ENCODE data around the gene KCNH4. TPM values are rescaled to one million over a fixed set of nuclear protein-coding genes. Genes with fewer than 3 reads are reported as not detected.
"Not testable (repeated sequence)": the region's sequence is repeated elsewhere in the genome, so short reads cannot be mapped to it uniquely, and the experiment has no call there.

KCNH4 gene
- total RNA-seq, 1 experiment from 2014 or later = 0.24 TPM

DNA sequence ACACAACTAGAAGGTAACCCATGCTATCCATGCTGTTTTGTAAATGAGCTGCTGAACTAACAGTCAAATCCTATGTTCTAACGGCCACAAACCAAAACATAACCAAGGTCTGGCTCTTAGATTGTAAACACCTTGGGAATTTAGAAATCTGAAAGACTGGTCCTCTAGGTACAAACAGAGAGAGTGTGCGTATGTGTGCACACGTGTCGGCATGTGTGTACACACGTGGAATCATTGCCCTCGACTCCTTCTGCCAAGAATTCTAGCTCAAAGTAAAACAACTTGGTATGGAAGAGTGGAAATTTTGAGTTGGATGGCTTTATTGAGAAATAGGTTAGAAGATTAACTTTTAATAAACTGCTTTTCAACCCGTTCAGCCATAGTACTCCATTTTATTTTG lies 31.4 kb upstream of the KCNH4 start:
- Mint-ChIP-seq H3K4me1 (no peaks in the 10 kb centered on the region), H3K36me3 (peaks cover 47% of the 10 kb centered on the region), H3K4me3 (no peak overlapping the region), H3K27ac (no peak overlapping the region), H3K9me3 (no peaks in the 10 kb centered on the region), H3K27me3 (ENCODE audit: low read depth) (no peaks in the 10 kb centered on the region)
- ATAC-seq = no peak
- DNase-seq (ENCODE audit: low spot score) = no peak
- CTCF ChIA-PET = interaction anchor here (0.6 to 3.3 kb wide), 3 partner anchors 10 to 191 kb away, joined by 3 to 21 read pairs (median 3); no protein-coding TSS in a partner anchor
- TF ChIP-seq KAT7 (CRISPR knock-in tag; IDR thresholded peaks at IDR 0.05; ENCODE audit: borderline replicate concordance) (no peak), CBFB (CRISPR knock-in tag; IDR thresholded peaks at IDR 0.05; ENCODE audit: low read depth) (no peak), PRDM15 (CRISPR knock-in tag; IDR thresholded peaks at IDR 0.05) (no peak), TP53 (CRISPR knock-in tag; IDR thresholded peaks at IDR 0.05) (no peak), E2F4 (CRISPR knock-in tag; IDR thresholded peaks at IDR 0.05; ENCODE audit: borderline replicate concordance, low read depth) (no peak), NR1H2 (CRISPR knock-in tag; IDR thresholded peaks at IDR 0.05) (no peak), TCF7 (CRISPR knock-in tag; IDR thresholded peaks at IDR 0.05; ENCODE audit: low read depth) (no peak), ZNF423 (CRISPR knock-in tag; IDR thresholded peaks at IDR 0.05) (no peak), SMAD3 (CRISPR knock-in tag; IDR thresholded peaks at IDR 0.05; ENCODE audit: borderline replicate concordance) (no peak), E2F5 (CRISPR knock-in tag; IDR thresholded peaks at IDR 0.05) (no peak), ELF4 (CRISPR knock-in tag; IDR thresholded peaks at IDR 0.05; ENCODE audit: low read depth) (no peak), NR2C2 (CRISPR knock-in tag; IDR thresholded peaks at IDR 0.05) (no peak), NFE2L1 (CRISPR knock-in tag; IDR thresholded peaks at IDR 0.05) (no peak), RELA (CRISPR knock-in tag; IDR thresholded peaks at IDR 0.05; ENCODE audit: borderline replicate concordance) (no peak), ZNF232 (CRISPR knock-in tag; IDR thresholded peaks at IDR 0.05) (no peak), FOXJ3 (CRISPR knock-in tag; IDR thresholded peaks at IDR 0.05; ENCODE audit: borderline replicate concordance) (no peak), SP1 (CRISPR knock-in tag; conservative IDR thresholded peaks at IDR 0.05) (no peak), ZNF425 (CRISPR knock-in tag; conservative IDR thresholded peaks at IDR 0.05) (no peak)
- TF ChIP-seq, protein P1, sequence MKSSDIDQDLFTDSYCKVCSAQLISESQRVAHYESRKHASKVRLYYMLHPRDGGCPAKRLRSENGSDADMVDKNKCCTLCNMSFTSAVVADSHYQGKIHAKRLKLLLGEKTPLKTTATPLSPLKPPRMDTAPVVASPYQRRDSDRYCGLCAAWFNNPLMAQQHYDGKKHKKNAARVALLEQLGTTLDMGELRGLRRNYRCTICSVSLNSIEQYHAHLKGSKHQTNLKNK (CRISPR knock-in tag; IDR thresholded peaks at IDR 0.05) = no peak
- TF ChIP-seq, protein P2, sequence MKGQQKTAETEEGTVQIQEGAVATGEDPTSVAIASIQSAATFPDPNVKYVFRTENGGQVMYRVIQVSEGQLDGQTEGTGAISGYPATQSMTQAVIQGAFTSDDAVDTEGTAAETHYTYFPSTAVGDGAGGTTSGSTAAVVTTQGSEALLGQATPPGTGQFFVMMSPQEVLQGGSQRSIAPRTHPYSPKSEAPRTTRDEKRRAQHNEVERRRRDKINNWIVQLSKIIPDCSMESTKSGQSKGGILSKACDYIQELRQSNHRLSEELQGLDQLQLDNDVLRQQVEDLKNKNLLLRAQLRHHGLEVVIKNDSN (CRISPR knock-in tag; IDR thresholded peaks at IDR 0.05) = no peak
- POLR2A ChIA-PET = no interaction called here

DNA sequence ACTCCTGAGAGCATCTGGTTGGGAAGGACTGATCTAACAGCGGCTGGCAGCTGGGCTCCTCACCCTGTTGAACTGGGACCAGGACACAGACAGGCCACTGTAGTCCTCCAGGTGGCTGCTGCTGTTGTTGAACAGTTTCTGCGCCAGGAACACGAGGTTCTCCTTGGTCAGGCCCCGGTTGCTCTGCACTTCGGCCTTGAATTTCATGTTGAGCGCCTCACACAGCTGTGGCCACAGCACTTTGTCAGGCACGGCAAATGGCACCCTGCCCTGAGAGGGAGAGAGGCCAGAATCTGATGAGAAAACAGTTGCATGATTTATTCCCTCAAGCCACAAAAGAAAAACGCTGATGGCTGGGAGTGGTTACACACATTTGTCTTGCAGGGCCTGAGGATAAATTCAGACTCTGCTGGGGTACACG lies 31.0 kb upstream of the KCNH4 start:
- H3K9me3 Mint-ChIP-seq; H3K4me3 Mint-ChIP-seq; POLR2A ChIA-PET; ATAC-seq; H3K27ac Mint-ChIP-seq; H3K27me3 Mint-ChIP-seq (ENCODE audit: low read depth); H3K4me1 Mint-ChIP-seq; DNase-seq (ENCODE audit: low spot score): not testable (repeated sequence)
- H3K36me3 Mint-ChIP-seq = peaks cover 46% of the 10 kb centered on the region
- CTCF ChIA-PET = interaction anchor here (0.6 to 3.3 kb wide), 4 partner anchors 10 to 77 kb away, joined by 3 to 21 read pairs (median 4); no protein-coding TSS in a partner anchor

All from WTC11 (cell line).